ENCODE results near the gene MEIOB.

DNA sequence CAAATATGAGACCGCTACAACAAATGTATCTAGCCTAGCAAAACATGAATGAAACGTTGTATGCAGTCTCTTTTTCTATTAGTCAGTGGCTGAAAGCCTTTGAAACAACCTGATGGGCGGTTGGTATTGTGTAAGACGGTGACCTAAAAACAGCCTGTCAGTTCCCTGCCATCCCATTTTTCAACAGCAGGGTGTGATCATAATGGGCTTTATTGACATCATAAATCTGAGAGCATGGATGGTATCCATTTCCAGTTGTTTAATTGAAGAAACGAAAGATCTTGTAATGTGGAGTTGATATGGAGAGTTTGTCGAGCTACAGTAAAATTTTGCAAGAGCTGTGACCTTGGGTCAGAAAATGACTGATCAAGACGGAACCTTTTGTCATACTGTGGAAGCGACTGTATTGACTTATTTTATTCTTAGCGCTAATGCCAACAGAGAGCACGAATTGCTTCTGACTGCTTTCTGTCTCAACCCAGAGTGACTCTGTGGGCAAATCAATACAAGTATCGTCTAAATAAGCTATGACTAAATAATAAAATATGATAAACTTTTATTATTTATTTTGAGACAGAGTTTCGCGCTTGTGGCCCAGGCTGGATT lies 12.3 kb upstream of the MEIOB start:
- TF ChIP-seq USF1 (CRISPR knock-in tag; IDR thresholded peaks at IDR 0.05) (no peak), HMGA2 (CRISPR knock-in tag; IDR thresholded peaks at IDR 0.05) (no peak), CREB1 (CRISPR knock-in tag; IDR thresholded peaks at IDR 0.05) (no peak), CTCF (IDR thresholded peaks at IDR 0.05) (no peak), SOX15 (CRISPR knock-in tag; IDR thresholded peaks at IDR 0.05) (no peak), FOXP1 (CRISPR knock-in tag; IDR thresholded peaks at IDR 0.05; ENCODE audit: borderline replicate concordance) (no peak), ZNF232 (CRISPR knock-in tag; IDR thresholded peaks at IDR 0.05) (no peak)
- TF ChIP-seq, protein P1, sequence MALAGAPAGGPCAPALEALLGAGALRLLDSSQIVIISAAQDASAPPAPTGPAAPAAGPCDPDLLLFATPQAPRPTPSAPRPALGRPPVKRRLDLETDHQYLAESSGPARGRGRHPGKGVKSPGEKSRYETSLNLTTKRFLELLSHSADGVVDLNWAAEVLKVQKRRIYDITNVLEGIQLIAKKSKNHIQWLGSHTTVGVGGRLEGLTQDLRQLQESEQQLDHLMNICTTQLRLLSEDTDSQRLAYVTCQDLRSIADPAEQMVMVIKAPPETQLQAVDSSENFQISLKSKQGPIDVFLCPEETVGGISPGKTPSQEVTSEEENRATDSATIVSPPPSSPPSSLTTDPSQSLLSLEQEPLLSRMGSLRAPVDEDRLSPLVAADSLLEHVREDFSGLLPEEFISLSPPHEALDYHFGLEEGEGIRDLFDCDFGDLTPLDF (CRISPR knock-in tag; IDR thresholded peaks at IDR 0.05), result no peak
- TF ChIP-seq, protein P2, sequence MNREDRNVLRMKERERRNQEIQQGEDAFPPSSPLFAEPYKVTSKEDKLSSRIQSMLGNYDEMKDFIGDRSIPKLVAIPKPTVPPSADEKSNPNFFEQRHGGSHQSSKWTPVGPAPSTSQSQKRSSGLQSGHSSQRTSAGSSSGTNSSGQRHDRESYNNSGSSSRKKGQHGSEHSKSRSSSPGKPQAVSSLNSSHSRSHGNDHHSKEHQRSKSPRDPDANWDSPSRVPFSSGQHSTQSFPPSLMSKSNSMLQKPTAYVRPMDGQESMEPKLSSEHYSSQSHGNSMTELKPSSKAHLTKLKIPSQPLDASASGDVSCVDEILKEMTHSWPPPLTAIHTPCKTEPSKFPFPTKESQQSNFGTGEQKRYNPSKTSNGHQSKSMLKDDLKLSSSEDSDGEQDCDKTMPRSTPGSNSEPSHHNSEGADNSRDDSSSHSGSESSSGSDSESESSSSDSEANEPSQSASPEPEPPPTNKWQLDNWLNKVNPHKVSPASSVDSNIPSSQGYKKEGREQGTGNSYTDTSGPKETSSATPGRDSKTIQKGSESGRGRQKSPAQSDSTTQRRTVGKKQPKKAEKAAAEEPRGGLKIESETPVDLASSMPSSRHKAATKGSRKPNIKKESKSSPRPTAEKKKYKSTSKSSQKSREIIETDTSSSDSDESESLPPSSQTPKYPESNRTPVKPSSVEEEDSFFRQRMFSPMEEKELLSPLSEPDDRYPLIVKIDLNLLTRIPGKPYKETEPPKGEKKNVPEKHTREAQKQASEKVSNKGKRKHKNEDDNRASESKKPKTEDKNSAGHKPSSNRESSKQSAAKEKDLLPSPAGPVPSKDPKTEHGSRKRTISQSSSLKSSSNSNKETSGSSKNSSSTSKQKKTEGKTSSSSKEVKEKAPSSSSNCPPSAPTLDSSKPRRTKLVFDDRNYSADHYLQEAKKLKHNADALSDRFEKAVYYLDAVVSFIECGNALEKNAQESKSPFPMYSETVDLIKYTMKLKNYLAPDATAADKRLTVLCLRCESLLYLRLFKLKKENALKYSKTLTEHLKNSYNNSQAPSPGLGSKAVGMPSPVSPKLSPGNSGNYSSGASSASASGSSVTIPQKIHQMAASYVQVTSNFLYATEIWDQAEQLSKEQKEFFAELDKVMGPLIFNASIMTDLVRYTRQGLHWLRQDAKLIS (CRISPR knock-in tag; IDR thresholded peaks at IDR 0.05; ENCODE audit: borderline replicate concordance), result no peak
